Body of pancreas (tissue), 4 donors: Measurements from ENCODE around the gene ANKRD55. TPM values are rescaled to one million over a fixed set of nuclear protein-coding genes. Genes with fewer than 3 reads are reported as not detected.

Experiments
- ATAC-seq: fragments of 150-250 bp; one replicate; pipeline ENCODE4 v1.9.1; 2016
- DNase-seq, 4 donors: peaks; one replicate each; pipeline ENCODE4 v3.0.0-alpha.2; 2019
- H3K27ac ChIP-seq, 4 donors: fragments of 200-600 bp; sonication (generic); 1 replicate in 3 of 4; 2 replicates in 1 of 4; pipeline versions ENCODE4 v1.5.1 to v1.6.1; 2016 to 2019; ENCODE audit warnings: mild to moderate bottlenecking in 1 of 4, mixed read lengths in 1 of 4, moderate library complexity in 1 of 4
- H3K27me3 ChIP-seq, 2 donors: fragments of 200-600 bp; sonication (generic); one replicate each; pipeline ENCODE4 v1.6.0; 2016; ENCODE audit warnings: mild to moderate bottlenecking in 1 of 2
- H3K36me3 ChIP-seq, 2 donors: fragments of 200-600 bp; sonication (generic); replicated peaks in 1 of 2; 2 replicates each; pipeline ENCODE4 v1.5.1; 2016; ENCODE audit warnings: low read depth in 2 of 2; ENCODE audit not compliant: insufficient read depth in 1 of 2
- H3K4me1 ChIP-seq: fragments of 200-600 bp; sonication (generic); one replicate; pipeline ENCODE4 v1.6.0; 2016
- H3K4me3 ChIP-seq, 2 donors: fragments of 200-600 bp; sonication (generic); 1 replicate in 1 of 2; 2 replicates in 1 of 2; pipeline ENCODE4 v1.5.1; 2016 to 2019
- H3K9me3 ChIP-seq, 3 donors: fragments of 200-600 bp; sonication (generic); 1 replicate in 2 of 3; 2 replicates in 1 of 3; pipeline ENCODE4 v1.5.1; 2016
- CTCF ChIP-seq, 7 experiments: fragments of 450-650 bp in 4 of 7; fragments of 200-600 bp in 3 of 7; sonication (generic) in 3 of 7; IDR thresholded peaks; one replicate each; pipeline ENCODE4 v1.5.1; 2016 to 2019; ENCODE audit warnings: antibody characterized with exemption in 7 of 7
- POLR2A ChIP-seq, 3 donors: fragments of 450-650 bp; IDR thresholded peaks; one replicate each; pipeline ENCODE4 v1.6.1; 2016; ENCODE audit warnings: antibody characterized with exemption in 3 of 3, mild to moderate bottlenecking in 2 of 3
- WGBS, 2 donors: methylation state at CpG; one replicate each; pipeline ENCODE4 v1.1.5; 2017; 5-methylcytosine and 5-hydroxymethylcytosine counted together
- intact Hi-C: fragments of 100-400 bp; cut with DNase I; formaldehyde crosslinking; loops from one replicate; pipeline ENCODE4 v1.15.1; 2023
- total RNA-seq, 2 donors: library from RNA; depleted of rRNA; stranded (reverse); fragments of >200 nt; gene quantifications; one replicate each; pipeline ENCODE4 v1.1.0, GENCODE V29; 2016

ANKRD55 gene
- total RNA-seq, 2 donors from 2014 or later, result not detected

DNA sequence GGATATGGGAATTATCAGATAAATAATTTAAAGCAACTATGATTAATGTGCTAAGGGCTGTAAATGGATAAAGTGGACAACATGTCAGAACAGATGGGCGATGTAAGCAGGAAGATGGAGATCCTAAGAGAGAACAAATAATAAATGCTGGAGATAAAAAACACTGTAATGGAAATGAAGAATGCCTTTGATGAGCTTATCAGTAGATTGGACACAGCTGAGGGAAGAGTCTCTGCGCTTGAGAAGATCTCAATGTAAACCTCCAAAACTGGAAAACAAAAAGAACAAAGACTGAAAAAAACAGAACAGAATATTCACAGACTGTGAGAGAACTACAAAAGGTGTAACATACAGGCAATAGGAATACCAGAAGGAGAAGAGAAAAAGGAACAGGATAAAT is 102.5 kb downstream of the ANKRD55 start:
- no peaks in the 10 kb centered on the region for H3K27me3 ChIP-seq
- H3K4me1 ChIP-seq, result peaks cover 15% of the 10 kb centered on the region
- H3K9me3 ChIP-seq, result no peaks in the 10 kb centered on the region
- ATAC-seq, result no peak
- H3K27ac ChIP-seq, result no peak overlapping the region
- intact Hi-C loops, result no loop called here
- 93 to 97% methylated on average over 2 of the region's 2 CpGs for WGBS, 2 donors
- H3K4me3 ChIP-seq, result no peak overlapping the region
- H3K36me3 ChIP-seq, result no peaks in the 10 kb centered on the region
- no peak for DNase-seq
- TF ChIP-seq CTCF (IDR thresholded peaks at IDR 0.05), result no peak
- TF ChIP-seq POLR2A (IDR thresholded peaks at IDR 0.05), result no peak

GRCh38 chr5:56129288-56129687 is 103.8 kb downstream of the ANKRD55 start:
- Histone ChIP-seq H3K27me3 (no peaks in the 10 kb centered on the region), H3K4me1 (peaks cover 22% of the 10 kb centered on the region), H3K9me3 (no peaks in the 10 kb centered on the region), H3K4me3 (no peak overlapping the region), H3K27ac (no peak overlapping the region), H3K36me3 (no peaks in the 10 kb centered on the region)
- no peak for ATAC-seq
- TF ChIP-seq CTCF (IDR thresholded peaks at IDR 0.05), result no peak
- no peak for TF ChIP-seq POLR2A (IDR thresholded peaks at IDR 0.05)
- 20 to 22% methylated on average over 4 of the region's 4 CpGs for WGBS, 2 donors
- DNase-seq, result no peak
- intact Hi-C loops, result no loop called here

DNA sequence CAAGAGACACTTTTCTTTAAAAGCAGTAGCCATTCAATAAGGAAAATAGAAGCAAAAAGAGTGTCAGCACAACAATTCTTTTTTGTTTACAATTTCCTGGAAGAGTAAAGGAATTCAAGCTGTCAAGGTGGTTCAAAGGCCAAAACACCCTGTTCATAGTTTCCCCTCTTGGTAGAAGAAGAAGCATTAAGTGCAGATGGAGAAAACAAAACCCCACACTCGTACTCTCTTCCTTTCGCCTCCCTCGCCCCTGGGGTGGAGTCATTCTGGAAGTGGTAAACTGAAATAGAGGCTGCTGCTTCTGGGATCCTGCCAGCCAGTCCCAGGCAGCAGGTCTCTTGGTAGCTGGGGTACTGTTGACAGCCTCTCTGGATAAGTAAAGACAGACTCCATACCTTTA is 105.0 kb downstream of the ANKRD55 start:
- no peaks in the 10 kb centered on the region for H3K9me3 ChIP-seq
- no peaks in the 10 kb centered on the region for H3K27me3 ChIP-seq
- TF ChIP-seq POLR2A (IDR thresholded peaks at IDR 0.05), result no peak
- no peak for TF ChIP-seq CTCF (IDR thresholded peaks at IDR 0.05)
- intact Hi-C loops, result no loop called here
- WGBS, 2 donors, result 62 to 81% methylated on average over 3 of the region's 3 CpGs
- H3K4me3 ChIP-seq, result no peak overlapping the region
- H3K36me3 ChIP-seq, result no peaks in the 10 kb centered on the region
- ATAC-seq (no peak), DNase-seq (peak in 1 of 4 donors; percentile 17)
- H3K4me1 ChIP-seq, result peaks cover 32% of the 10 kb centered on the region
- H3K27ac ChIP-seq, result no peak overlapping the region

DNA sequence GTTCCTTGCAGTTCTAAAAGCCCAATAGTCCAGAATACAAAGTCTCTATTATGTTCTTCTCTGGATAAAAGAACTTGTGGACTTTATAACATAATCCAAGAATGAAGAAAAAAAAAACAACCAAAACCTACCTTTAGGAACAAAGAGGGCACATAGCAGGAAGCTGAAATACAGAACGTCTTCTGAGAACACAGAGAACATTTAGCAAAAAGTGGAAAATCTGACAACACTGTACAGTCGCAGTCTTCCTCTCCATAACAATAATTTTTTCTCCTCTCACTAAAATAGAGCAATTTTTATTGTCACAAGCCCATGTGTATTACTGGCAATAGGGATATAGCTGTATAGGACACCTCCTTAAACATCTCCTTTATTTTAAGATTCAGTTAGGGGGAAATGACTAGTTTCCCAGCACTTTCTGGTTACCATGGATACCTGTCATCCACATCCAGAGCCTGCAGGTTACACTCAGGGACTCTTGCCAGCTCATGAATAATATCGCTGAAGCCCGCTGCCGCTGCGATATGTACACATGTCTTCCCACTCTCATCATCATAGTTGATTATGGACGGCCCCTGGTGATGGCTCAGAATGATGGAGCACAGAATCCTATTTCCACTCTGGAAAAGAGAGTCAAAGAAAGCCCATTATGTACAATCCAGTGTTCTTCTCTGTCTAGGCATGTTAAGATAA is 106.5 kb downstream of the ANKRD55 start:
- Histone ChIP-seq H3K4me1 (peaks cover 32% of the 10 kb centered on the region), H3K4me3 (no peak overlapping the region), H3K27ac (no peak overlapping the region), H3K27me3 (no peaks in the 10 kb centered on the region), H3K36me3 (no peaks in the 10 kb centered on the region), H3K9me3 (no peaks in the 10 kb centered on the region)
- ATAC-seq, result no peak
- intact Hi-C loops, result no loop called here
- DNase-seq, result no peak
- TF ChIP-seq CTCF (IDR thresholded peaks at IDR 0.05), result no peak
- no peak for TF ChIP-seq POLR2A (IDR thresholded peaks at IDR 0.05)
- 52 to 59% methylated on average over 7 of the region's 7 CpGs for WGBS, 2 donors
